Measurements from ENCODE around the gene CFAP251. TPM values are rescaled to one million over a fixed set of nuclear protein-coding genes. Genes with fewer than 3 reads are reported as not detected.
A peak's percentile ranks its signal among the peaks of the same experiment; 100 is the strongest.

The CFAP251 gene
- total RNA-seq, 1 experiment from 2014 or later = 23.5 TPM

GRCh38 chr12:121992059-121992879, 73.9 kb downstream of the CFAP251 start:
- Mint-ChIP-seq H3K27me3 (ENCODE audit: insufficient read depth, unreplicated experiment) (no peaks in the 10 kb centered on the region), H3K36me3 (ENCODE audit: insufficient read depth, unreplicated experiment) (no peaks in the 10 kb centered on the region), H3K4me3 (ENCODE audit: unreplicated experiment) (peak overlapping the region; percentile 61), H3K9me3 (ENCODE audit: unreplicated experiment) (no peaks in the 10 kb centered on the region), H3K4me1 (ENCODE audit: insufficient read depth, unreplicated experiment) (peaks cover 9% of the 10 kb centered on the region), H3K27ac (ENCODE audit: low read depth, unreplicated experiment) (peak overlapping the region; percentile 90)
- ChIA-PET CTCF (interaction anchor here (0.7 to 1.1 kb wide), 6 partner anchors 9 to 192 kb away, joined by 3 to 4 read pairs (median 3); no protein-coding TSS in a partner anchor), POLR2A (interaction anchor here (0.6 to 3.3 kb wide), 26 partner anchors 9 to 1304 kb away, joined by 3 to 44 read pairs (median 4); partner anchors contain the start of genes BCL7A and PSMD9)
- intact Hi-C loops (cut with micrococcal nuclease) = no loop called here
- no TSS peak for BruUV-seq (replicated peaks)
- DNase-seq (ENCODE audit: unreplicated experiment) = peak; percentile 93
- no peak for TF ChIP-seq CTCF (IDR thresholded peaks at IDR 0.05; ENCODE audit: unreplicated experiment)

DNA sequence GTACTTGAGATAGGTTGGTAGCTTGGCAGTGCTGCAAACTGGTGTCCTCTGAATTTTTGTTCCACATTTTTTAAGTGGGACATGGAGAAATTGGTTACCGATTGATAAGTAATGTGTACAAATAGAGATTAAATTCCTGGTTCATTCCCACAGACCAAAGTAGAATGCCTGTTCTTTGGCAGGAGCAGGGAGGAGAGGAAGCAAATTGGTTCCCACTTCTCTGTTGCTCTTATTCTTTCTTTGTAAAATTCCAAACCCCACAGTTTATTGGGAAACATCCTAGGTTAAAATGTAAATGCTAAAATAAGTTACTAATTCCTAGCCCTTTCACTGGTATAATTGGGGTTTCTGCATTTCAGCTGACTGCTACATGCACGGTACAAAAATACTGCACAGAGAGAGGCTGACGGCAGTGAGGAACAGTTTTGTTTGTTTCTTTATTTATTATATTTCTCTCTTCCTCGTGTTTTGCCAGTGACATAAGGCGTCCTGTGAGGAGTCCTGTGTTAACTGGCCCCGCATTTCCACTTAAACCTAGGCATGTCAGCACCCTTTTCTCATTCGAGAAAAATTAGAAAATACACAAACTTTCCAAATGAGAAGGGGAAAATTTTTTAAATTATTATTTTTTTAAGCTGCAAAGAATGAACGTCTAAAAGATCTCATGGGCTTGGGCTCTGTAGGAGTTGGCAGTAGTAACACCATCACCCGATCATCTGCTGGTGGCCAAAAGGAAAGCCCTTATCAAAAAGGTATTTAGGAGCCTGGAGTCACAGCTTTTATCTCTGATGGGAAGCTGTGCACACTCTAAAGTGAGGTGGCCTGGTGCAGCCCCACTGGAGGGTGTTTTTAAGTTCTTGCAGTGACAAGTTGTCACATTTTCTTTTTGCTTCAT, 77.9 kb downstream of the CFAP251 start:
- H3K27me3 Mint-ChIP-seq (ENCODE audit: insufficient read depth, unreplicated experiment) = no peaks in the 10 kb centered on the region
- intact Hi-C loops (cut with micrococcal nuclease) = no loop called here
- no peaks in the 10 kb centered on the region for H3K9me3 Mint-ChIP-seq (ENCODE audit: unreplicated experiment)
- H3K4me1 Mint-ChIP-seq (ENCODE audit: insufficient read depth, unreplicated experiment) = peaks cover 11% of the 10 kb centered on the region
- H3K36me3 Mint-ChIP-seq (ENCODE audit: insufficient read depth, unreplicated experiment) = peaks cover 6% of the 10 kb centered on the region
- H3K4me3 Mint-ChIP-seq (ENCODE audit: unreplicated experiment) = no peak overlapping the region
- no TSS peak for BruUV-seq (replicated peaks)
- POLR2A ChIA-PET = interaction anchor here (1.1 to 1.6 kb wide), 3 partner anchors 27 to 107 kb away, joined by 3 to 4 read pairs (median 3); partner anchors contain the start of gene PSMD9
- no peak overlapping the region for H3K27ac Mint-ChIP-seq (ENCODE audit: low read depth, unreplicated experiment)
- no peak for DNase-seq (ENCODE audit: unreplicated experiment)
- no peak for TF ChIP-seq CTCF (IDR thresholded peaks at IDR 0.05; ENCODE audit: unreplicated experiment)
- CTCF ChIA-PET = interaction anchor here (0.5 kb wide), 1 partner anchor 1356 kb away, joined by 3 read pairs; no protein-coding TSS in a partner anchor

GRCh38 chr12:121996945-121997612, 78.7 kb downstream of the CFAP251 start:
- Mint-ChIP-seq H3K9me3 (ENCODE audit: unreplicated experiment) (no peaks in the 10 kb centered on the region), H3K27ac (ENCODE audit: low read depth, unreplicated experiment) (no peak overlapping the region), H3K4me3 (ENCODE audit: unreplicated experiment) (no peak overlapping the region), H3K4me1 (ENCODE audit: insufficient read depth, unreplicated experiment) (peaks cover 11% of the 10 kb centered on the region), H3K36me3 (ENCODE audit: insufficient read depth, unreplicated experiment) (peaks cover 6% of the 10 kb centered on the region), H3K27me3 (ENCODE audit: insufficient read depth, unreplicated experiment) (no peaks in the 10 kb centered on the region)
- peak; percentile 44 for DNase-seq (ENCODE audit: unreplicated experiment)
- TF ChIP-seq CTCF (IDR thresholded peaks at IDR 0.05; ENCODE audit: unreplicated experiment) = no peak
- intact Hi-C loops (cut with micrococcal nuclease) = no loop called here
- BruUV-seq (replicated peaks) = no TSS peak
- ChIA-PET CTCF (interaction anchor here (0.7 kb wide), 1 partner anchor 156 kb away, joined by 3 read pairs; no protein-coding TSS in a partner anchor), POLR2A (interaction anchor here (0.7 to 1.6 kb wide), 2 partner anchors 105 to 108 kb away, joined by 3 to 4 read pairs; partner anchors contain the start of gene PSMD9)
